Measurements from ENCODE around the gene CPED1.

- TF ChIP-seq CTCF (conservative IDR thresholded peaks at IDR 0.05; ENCODE audit: low read depth, low read length) (no peak), EZH2phosphoT487 (IDR thresholded peaks at IDR 0.05; ENCODE audit: borderline replicate concordance, low read length) (no peak)
Measured at GRCh38 chr7:121026577-121027111, 38.1 kb downstream of the CPED1 start.

Measured in PC-3 (cell line).